Lower leg skin (tissue), 3 donors: ENCODE measurements around the gene WNT6.

ENCODE experiments used
- CTCF ChIP-seq, 3 donors: fragments of 450-650 bp; IDR thresholded peaks; one replicate each; pipeline ENCODE4 v1.5.1; 2016; ENCODE audit warnings: antibody characterized with exemption in 3 of 3, mild to moderate bottlenecking in 3 of 3, moderate library complexity in 2 of 3
- POLR2A ChIP-seq, 2 donors: fragments of 450-650 bp; IDR thresholded peaks; one replicate each; pipeline ENCODE4 v1.6.1; 2016 to 2017; ENCODE audit warnings: antibody characterized with exemption in 2 of 2, mild to moderate bottlenecking in 1 of 2, moderate library complexity in 1 of 2

GRCh38 chr2:218853766-218854165, 5.8 kb upstream of the WNT6 start:
- TF ChIP-seq CTCF (IDR thresholded peaks at IDR 0.05) = no peak
- TF ChIP-seq POLR2A (IDR thresholded peaks at IDR 0.05) = no peak
